GM20431 (cell line): ENCODE data around the gene PAQR7.

ENCODE experiments used
- in situ Hi-C: fragments of 300-500 bp; cut with MseI, MboI; formaldehyde crosslinking; loops from one replicate; pipeline ENCODE4 v1.15.0; 2020; ENCODE audit warnings: low sequenced_read_pairs; ENCODE audit not compliant: unreplicated experiment

The PAQR7 gene

DNA sequence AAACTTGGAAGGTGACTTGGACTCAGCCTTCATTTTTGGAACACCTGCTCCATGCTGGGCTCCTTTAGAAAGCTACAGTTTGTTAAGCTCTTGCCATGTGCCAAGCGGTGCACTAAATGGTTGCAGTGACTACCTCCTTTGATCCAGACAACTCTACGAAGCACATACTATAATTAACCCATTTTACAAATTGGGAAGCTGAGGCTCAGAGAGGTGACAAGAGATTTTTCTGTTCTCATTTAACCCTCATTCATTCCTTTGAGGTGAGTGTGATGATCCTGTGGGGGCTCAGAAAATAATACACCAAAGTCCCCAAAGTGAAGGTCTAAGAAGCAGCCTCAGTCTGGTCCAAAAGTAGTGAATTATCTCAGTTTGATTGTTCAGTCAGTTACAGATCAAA, 1.6 kb upstream of the PAQR7 start:
- in situ Hi-C loops, result no loop called here

DNA sequence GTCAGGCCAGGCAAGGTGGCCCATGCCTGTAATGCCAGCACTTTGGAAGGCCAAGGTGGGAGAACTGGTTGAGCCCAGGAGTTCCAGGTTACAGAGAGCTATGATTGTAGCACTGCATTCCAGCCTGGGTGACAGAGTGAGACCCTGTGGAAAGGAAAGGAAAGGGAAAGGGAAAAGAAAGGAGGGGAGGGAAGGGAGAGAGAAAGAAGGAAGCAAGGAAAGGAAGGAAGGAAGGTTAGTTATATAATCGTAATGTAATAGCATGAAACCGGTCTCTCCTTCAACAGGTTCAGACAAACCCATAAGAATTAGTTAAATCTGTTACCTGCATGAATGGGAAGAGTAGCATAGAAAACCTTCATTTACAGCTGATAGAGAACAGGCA, 1.2 kb upstream of the PAQR7 start:
- in situ Hi-C loops, result no loop called here

DNA sequence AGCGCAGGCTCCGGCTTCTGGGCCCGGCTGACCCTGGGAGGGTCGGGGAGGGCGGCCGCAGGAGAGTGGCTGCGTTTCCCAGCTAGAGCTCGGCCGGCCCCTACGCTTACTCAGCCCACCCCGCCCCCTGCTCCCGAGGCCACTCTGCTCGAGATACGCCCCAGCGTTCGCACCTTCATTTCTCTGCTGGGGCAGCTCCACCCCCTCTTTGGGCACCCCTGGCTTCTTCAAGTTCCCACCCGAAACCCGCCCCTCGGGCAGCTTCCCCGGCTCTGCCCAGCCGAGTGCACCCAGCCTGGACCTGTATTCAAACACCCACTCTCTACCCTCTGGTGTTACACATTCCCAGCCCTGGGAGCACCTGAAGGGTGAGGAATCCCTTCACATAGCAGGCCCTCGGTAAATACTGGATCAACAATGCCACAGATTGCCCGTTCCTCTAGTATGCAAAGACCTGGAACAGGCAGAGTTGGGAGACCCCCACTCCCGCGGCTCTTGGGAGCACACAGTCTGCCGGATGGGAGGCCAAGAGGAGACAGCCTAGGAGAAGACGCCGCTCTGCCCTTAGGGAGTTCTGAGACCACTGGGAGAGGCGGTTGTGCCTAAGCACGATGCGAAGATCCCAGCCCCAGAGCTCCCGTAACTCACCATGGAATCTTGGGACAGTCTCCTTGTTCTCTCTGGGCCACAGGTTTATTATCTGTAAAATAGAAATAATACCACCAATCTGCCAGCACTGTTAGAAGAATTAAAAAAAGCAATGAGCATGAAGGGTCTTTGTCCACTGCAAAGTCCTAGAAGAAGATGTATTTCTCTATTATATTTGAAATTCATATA, 566 bp upstream of the PAQR7 start:
- in situ Hi-C loops, result no loop called here

DNA sequence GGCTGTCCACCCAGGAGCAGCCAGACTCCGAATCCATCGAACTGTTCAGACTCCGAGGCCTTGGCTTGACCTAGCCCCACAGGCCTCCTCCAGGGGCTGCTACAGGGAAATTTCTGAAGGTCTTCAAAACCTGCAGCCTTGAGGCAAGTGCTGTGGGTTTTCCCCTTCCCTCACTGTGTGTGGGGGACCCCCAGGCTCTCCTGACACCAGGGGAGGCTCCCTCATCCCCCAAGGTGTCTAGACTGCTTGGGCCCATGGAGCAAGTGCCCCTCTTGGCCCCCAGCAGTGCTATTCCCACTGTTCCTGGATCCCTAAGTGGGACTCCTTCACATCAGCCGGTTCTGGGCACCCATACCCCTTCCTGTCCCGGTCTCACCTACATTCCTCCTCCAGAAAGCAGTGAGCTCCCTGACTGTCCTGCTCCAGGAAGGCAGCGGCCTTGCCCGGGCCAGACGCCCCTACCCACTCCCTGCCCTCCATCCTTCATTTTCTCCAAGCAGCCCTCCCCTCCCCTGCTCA, 814 bp downstream of the PAQR7 start:
- in situ Hi-C loops, result no loop called here

DNA sequence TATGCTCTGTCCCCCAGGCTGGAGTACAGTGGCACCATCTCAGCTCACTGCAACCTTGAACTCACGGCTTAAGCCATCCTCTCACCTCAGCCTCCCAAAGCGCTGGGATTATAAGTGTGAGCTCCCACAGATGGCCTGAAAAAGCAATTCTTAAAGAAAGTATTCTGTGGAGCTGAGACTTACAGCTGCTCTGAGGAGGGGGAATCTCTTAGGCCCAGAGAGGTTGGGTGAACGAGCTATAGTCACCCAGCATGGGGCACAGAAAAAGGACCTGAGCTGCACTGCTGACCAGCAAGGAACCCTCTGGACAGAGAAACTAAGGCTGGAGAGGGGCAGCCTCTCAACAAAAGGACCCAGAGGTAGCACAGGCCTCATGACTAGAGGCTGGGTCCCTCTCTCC, 1.3 kb downstream of the PAQR7 start:
- in situ Hi-C loops, result no loop called here

DNA sequence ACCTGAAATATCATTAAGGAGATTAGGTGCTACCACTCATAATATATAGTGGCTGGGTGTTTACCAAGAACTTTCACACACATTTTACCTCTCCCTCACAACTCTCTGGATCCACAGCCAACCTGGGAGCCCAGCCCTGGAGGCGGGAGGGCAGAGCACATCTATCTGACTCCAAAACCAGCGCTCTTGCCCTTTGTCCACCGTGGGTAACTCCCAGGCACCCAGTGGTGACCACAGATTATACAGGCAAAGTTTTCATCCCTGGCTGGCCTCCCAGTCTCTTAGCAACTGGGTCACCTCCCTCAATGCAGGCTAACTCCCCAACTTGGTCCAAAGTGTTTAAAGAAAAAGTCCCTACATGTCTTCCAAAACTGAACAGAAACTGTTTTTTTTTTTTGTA, 2.4 kb downstream of the PAQR7 start:
- in situ Hi-C loops, result no loop called here

DNA sequence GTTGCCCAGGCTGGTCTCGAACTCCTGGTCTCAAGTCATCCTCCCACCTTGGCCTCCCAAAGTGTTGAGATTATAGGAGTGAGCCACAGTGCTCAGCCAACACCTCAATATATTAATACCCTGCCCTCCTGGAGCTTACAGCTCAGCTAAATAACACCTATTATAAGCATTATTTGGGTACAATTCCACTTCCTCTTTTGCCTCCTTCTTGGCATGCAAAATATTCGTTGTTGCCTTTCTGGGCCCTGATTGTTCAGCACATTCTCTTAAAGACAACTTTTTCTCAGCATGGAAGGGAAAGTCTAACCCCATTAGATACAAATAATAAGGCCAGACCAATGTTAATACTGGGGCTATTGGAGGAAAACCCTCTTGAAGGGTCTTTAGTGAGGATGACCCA, 2.8 kb downstream of the PAQR7 start:
- in situ Hi-C loops, result no loop called here

DNA sequence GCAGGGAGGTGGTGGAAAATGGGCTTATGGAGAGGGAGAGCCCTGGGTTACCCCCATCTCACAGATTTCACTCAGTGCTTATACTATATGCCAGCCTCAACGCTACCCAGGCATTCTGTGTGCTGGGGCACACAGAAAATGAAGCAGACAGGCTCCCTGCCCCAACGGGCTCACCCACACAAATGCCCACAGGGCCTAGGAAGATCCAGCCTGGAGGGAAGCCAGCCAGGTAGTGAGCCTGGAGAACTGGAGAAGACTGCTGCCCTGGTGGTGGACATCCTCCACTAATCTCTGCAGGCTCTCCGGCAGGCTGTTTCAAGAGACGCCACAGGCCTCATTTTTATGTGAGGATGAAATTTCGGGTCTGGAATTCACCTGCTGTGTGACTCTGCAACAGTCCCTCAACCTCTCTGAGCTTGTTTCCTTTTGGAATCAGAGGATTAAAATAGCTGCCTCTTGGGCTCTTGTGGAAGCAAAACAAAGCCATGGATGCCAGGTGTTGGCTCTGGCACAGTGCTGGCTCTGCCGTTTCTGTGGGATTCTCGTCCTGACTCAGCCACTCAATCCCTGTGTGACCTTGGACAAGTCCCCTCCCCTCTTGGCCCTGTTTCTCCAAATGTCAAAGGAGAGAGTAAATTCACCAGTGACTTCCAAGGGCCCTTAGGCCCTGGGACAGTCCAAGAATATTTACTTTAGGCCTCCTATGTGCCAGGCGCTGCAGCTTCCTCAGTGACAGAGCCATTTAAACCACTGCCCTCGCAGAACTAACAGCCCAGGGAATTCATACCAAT, 3.6 kb downstream of the PAQR7 start:
- in situ Hi-C loops, result no loop called here

DNA sequence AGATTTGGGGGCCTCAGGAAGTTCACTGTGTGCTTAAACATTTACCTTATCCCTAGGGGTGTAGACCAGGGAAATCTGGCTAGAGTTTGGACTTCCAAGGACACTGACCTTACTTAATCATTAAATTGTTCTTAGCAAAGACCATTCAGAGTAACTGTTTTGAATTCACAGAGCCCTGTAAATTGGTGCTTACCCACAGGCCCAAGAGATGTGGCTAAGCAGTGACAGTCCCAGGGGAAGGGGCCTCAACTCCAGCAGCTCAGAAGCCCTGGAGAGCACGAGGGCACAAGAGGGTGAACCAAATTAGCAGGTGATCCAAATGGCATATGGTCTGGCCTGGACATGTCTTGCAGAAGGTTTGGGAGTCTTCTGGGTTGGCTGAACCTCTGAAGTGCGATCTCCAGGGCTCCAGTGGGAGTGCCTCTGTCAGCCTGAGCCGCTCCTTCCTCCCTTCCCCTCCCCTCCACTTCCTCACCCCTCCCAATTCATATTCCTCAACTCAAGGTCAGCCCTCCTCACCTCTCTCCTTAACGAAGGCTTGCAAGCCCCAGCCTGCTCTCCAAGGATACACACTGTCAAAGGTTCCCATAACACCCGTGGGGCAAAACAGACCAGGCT, 4.3 kb downstream of the PAQR7 start:
- in situ Hi-C loops, result no loop called here

DNA sequence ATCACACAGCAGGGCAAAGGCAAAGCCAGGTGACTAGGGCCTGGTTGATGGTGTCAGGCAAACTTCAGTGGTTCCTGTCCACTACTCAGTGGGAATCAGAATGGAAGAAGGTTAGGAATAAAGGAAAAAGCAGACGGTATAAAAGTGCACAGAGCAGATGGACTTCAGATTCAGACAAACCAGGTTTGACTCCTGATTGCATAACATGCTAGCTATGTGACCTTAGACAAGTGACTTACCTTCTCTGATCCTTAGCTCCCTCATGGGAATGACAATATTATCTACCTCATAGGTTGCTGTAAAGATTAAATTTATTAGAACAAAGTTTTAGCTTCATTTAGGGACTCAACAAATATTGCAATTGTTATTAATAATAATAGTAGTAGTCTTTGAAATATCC, 4.9 kb downstream of the PAQR7 start:
- in situ Hi-C loops, result no loop called here

DNA sequence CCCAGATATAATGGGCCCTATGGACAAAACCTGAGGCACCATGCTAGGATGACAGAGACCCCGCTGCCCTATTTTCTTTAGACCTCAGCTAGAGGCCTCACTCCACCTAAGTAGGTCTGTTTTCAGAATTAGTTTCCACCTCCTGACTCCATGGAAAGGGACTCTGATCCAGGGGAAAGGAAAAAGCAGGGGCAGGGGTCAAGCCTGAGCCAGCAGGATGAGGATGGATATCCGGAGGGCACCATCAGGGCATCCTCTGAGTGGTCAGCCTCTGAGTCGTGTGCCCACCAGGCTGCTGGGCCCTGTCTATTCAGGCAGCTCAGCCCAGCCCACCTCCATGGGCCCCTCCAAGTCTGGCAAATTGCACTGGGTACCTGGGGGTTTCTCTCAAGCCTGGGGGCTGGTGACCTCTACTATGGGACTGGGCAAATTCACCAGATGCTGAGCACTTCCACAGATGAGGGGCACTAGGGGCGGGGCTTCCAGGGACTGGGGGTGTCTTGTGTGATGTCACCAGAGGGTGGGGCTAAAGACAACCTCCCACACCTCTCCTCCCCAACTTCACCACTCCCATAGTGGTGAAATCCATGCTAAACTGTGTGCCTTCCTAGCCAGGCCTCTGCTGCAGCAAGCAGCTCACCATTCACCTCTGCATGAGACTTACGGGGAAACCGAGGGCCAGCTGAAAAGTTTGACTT, 5.5 kb downstream of the PAQR7 start:
- in situ Hi-C loops, result no loop called here

DNA sequence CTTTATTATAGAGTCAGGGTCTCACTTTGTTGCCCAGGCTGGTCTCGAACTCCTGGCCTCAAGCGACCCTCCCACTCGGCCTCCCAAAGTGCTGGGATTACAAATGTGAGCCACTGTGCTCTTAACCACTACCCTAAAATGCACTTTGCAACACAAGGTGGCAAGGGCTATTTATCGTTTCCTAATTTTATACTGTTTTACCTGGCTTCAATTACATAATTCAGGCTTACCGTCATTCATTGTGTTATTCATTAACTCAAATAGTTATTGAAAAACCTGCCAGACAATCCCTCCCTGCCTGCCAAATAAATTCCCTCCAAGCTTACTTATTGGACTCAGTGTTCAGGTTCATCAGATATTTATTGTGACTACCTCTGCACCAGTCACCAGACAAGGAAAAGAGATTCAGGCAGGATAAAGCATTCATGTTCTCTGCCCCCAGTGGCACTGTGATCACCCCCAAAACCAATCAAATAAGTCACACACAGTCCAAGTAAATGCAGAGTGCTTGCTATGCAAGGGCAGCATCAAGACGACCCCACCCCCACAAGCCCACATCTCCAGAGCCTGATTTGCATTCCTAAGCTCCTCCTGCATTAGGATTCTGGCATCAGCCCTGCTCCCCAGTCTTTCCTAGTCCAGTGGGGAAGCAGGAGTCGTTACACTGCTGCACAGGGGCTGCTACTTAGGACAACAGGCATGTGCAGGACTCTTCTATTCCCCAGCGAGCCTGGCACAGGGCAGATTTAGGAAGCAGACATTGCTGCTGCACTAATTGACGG, 8.1 kb downstream of the PAQR7 start:
- in situ Hi-C loops, result no loop called here

DNA sequence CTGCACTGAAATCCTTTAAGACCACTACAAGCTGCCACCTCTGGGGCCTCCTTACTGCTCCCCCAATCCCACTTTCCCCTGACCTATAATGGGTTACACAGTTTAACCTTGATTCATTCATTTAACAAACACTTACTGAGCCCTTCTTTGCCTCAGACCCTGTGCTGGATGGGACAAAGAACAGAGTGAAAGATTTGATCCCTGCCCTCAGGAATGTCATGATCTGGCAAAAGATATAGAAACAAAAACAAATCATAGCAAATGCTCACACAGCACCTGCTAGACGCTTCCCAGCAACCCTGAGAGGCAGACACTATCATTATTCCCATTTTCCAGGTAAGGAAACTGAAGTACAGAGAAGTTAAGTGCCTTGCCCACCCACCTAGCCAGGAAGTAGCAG, 9.2 kb downstream of the PAQR7 start:
- in situ Hi-C loops, result no loop called here

DNA sequence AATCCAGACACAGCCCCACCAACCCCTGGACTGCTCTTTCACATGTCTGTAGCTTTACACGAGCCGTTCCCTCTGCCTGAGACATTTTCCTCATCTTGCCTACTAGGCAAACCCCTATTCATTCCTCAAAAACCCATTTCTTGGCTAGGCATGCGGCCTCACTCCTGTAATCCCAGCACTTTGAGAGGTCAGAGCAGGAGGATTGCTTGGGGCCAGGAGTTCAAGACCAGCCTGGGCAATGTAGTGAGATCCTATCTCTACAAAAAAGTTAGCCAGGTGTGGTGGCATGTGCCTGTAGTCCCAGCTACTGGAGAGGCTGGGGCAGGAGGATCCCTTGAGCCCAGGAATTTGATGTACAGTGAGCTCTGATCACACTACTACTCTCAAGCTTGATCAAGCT, 11.1 kb downstream of the PAQR7 start:
- in situ Hi-C loops, result no loop called here

DNA sequence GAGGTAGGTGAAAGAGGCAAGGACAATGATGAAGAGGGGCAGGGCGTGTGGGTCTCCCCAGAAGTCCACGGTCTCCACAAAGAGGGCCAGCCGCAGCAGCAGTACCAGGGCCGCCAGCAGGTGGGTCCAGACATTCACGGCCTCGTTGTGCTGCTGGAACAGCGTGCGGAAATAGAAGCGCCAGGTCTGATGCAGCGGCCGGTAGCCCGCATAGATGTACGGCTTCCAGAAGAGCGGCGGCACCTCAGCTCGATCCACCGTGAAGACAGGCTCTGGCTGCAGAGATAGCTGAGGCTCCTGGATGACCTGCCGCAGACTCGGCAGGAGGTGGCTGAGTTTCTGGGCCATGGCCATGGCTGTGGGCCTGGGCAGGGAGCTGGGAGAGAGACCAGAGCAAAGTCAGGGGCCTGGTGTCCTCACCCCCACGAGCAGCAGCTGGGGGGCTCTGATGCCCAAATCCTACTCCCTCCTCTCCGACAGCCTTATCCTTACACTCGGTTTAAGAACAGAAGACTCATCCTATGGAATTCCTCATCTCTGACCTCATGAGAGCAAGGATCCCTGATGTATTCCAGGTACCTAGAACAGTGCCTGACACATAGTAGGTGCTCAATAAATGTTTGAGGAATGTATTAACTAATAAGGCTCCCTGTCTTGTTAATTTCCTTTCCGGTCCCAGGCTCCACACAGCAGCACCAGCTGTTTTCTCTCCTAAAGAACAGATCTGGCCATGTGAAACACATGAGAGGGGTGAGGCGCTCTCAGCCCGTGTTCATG, 11.8 kb downstream of the PAQR7 start:
- in situ Hi-C loops, result no loop called here

DNA sequence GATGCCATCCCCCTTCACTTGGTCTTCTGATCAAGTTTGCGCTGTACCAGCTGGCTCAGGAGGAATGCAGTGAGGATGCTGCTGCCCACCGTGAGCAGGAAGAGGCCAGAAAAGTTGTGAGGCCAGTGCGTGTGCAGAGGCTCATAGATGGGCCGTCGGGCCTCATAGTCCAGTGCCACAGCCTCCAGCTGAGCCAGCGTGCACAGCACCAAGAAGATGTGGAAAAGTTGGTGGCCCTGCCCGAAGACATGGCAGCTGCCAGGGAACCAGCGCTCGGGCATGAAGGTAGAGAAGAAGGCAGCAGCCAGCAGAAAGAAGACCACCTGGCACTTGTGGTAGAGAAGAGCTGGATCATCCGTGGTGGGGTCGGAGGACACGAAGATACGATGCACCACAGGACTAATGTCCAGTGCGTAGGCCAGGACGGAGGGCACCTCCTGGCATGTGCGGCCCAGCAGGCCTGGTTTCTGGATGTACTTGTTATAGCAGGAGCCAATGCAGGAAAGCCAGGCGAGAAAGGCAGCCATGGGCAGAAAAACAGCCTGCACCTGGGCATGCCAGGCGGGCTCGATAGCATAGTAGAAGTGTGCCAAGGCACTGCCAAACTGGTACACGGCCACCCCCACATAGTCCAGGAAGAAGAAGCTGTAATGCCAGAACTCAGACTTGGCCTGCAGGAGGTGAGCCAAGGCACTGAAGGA, 12.6 kb downstream of the PAQR7 start:
- in situ Hi-C loops, result no loop called here

DNA sequence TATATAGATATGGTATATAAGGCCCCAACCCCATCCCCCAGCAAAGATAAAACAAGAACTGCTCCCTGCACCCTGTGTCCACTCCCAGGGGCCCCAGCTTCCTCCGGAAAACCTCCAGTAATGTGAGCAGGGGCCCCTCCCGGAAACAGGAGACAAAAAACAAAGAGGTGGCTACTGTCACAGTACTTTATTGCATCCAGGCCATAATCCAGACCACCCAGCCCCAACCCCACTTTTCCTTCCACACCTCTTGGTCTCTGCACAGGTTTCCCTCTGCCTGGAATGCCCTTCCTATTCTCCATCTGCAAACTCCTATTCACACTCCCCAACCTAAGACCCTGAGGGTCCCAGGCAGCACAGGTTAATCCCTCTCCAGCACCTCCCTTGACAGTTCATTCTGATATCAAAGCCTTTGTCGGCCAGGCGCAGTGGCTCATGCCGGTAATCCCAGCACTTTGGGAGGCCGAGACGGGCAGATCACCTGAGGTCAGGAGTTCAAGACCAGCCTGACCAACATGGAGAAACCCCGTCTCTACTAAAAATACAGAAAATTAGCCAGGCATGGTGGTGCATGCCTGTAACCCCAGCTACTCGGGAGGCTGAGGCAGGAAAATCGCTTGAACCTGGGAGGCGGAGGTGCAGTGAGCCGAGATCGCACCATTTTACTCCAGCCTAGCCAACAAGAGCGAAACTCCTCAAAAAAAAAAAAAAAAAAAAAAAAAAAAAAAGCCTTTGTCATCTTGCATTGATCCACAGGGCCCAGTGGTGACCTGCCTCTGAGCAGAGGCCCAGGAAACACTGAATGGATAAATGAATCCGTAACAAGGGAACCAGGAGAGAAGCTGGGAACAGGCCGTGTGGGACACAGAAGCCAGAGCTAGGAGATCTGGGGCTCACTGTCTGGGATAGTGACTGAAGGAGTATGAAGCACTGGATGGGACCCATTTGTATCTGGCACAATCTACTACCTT, 13.9 kb downstream of the PAQR7 start:
- in situ Hi-C loops, result no loop called here
